Sigmoid colon (tissue), 4 donors: ENCODE results near the gene SNX8.
"Not testable (repeated sequence)": the region's sequence is repeated elsewhere in the genome, so short reads cannot be mapped to it uniquely, and the experiment has no call there.

Experiments used
- POLR2A ChIP-seq, 2 donors: fragments of 450-650 bp; IDR thresholded peaks; one replicate each; pipeline ENCODE4 v1.6.1; 2016; ENCODE audit warnings: antibody characterized with exemption in 2 of 2, mild to moderate bottlenecking in 2 of 2, moderate library complexity in 2 of 2
- POLR2AphosphoS5 ChIP-seq, 4 donors: sonication (generic); formaldehyde crosslinking; IDR thresholded peaks; one replicate each; pipeline ENCODE4 v1.6.1; 2017; ENCODE audit warnings: antibody characterized with exemption in 4 of 4
- TF ChIP-seq, protein P1 (sequence below), 4 experiments: fragments of 450-650 bp in 3 of 4; fragments of 200-600 bp in 1 of 4; IDR thresholded peaks; one replicate each; pipeline ENCODE4 v1.5.1; 2016 to 2019; ENCODE audit warnings: antibody characterized with exemption in 4 of 4, mild to moderate bottlenecking in 3 of 4, moderate library complexity in 2 of 4

DNA sequence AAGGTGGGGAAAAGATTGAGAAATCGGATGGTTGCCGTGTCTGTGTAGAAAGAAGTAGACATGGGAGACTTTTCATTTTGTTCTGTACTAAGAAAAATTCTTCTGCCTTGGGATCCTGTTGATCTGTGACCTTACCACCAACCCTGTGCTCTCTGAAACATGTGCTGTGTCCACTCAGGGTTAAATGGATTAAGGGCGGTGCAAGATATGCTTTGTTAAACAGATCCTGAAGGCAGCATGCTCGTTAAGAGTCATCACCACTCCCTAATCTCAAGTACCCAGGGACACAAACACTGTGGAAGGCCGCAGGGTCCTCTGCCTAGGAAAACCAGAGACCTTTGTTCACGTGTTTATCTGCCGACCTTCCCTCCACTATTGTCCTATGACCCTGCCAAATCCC lies 10.7 kb downstream of the SNX8 start:
- TF ChIP-seq, protein P1, sequence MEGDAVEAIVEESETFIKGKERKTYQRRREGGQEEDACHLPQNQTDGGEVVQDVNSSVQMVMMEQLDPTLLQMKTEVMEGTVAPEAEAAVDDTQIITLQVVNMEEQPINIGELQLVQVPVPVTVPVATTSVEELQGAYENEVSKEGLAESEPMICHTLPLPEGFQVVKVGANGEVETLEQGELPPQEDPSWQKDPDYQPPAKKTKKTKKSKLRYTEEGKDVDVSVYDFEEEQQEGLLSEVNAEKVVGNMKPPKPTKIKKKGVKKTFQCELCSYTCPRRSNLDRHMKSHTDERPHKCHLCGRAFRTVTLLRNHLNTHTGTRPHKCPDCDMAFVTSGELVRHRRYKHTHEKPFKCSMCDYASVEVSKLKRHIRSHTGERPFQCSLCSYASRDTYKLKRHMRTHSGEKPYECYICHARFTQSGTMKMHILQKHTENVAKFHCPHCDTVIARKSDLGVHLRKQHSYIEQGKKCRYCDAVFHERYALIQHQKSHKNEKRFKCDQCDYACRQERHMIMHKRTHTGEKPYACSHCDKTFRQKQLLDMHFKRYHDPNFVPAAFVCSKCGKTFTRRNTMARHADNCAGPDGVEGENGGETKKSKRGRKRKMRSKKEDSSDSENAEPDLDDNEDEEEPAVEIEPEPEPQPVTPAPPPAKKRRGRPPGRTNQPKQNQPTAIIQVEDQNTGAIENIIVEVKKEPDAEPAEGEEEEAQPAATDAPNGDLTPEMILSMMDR (IDR thresholded peaks at IDR 0.05) = not testable (repeated sequence)
- TF ChIP-seq POLR2AphosphoS5, POLR2A (IDR thresholded peaks at IDR 0.05): not testable (repeated sequence)
